HG03520 (cell line): Measurements from ENCODE around the gene KMT2E.

ENCODE experiments used
- ATAC-seq: cut with Tn5 transposase; IDR thresholded peaks from one replicate; pipeline ENCODE4 v1.9.1; 2021; ENCODE audit warnings: mild to moderate bottlenecking, moderate library complexity; ENCODE audit not compliant: unreplicated experiment

Gene KMT2E

DNA sequence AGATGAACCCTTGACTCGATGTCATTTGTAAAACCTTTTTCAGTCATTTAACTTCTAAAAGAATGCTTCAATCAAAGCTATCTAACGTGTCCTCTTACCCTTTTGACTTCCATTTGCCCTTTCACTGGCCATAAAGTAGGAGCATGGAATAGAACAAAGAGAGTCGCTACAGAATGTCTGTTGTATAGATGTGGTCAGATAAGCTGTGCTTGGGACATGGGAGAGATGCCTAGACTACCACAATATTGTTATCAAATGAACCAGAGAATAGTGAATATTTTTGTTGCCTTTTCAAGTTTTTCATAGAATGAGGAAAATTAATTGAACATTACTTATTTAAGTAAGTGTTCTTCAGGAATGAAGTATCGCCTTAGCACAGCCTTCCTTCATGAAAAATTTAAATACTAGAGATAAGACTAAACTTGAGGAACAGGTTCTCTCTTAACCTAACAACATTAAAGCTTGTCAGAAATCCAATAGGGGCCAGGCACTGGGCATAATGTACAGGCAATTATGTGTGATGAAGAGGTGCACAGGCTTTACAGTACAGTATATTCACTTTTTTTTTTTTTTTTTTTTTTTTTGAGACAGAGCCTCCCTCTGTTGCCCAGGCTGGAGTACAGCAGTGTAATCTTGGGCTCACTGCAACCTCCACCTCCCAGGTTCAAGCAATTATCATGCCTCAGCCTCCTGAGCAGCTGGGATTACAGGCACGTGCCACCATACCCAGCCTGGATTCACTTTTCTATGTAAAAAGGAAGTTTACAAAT is 7.5 kb upstream of the KMT2E start:
- ATAC-seq, result no peak

DNA sequence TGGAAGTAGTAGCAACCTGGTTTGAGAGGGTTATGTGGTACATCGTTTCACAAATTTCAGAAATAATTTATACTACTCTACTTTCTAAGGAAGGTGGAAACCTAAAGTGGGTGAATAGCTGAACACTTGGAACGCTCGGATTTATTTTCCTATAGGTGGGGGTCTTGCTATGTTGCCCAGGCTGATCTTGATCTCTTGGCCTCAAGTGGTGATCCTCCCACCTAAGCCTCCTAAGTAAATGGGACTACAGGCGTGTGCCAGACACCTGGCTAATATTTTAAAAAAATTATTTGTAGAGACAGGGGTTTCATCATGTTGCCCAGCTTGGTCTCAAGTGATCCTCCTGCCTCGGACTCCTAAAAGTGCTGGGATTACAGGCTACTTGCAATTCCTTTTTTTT is 6.7 kb upstream of the KMT2E start:
- ATAC-seq, result no peak

DNA sequence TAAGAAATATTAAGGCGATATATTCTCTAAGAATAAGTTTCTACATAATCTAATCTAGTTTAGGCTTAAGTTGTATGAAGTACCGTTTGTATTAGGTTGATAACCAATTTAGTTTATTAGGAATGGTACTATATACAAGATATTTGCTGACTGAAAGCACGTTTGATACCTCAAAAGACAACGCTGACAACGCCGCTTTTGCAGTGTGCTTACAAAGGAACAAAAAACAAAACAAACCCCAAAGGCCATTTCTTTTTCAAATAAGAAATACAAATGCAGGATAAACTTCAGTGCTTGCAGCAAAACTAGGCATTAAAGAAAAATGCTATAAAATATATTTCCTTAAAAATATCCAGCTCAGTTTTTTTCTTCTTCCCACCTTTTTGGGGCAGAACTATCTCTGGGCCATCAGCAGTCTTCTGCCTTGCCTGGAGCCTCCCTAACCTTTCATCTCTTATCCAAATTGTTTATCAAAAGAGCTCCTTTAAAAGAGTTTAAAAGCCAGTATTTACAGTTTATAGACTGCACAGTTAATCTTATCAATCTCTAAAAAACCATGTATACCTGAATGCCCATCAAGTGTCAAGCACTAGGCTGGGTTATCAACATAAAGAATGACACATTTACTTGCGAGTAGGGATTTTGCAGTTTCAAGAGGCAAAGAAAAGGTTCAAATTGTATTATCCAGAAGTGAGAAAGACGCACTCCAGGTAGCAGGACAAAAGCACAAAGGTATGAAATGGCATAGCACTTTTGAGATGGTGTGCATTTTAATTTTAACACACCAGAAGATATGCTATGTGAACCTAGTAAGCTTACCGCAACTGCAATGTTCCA is 4.1 kb upstream of the KMT2E start:
- ATAC-seq, result no peak

DNA sequence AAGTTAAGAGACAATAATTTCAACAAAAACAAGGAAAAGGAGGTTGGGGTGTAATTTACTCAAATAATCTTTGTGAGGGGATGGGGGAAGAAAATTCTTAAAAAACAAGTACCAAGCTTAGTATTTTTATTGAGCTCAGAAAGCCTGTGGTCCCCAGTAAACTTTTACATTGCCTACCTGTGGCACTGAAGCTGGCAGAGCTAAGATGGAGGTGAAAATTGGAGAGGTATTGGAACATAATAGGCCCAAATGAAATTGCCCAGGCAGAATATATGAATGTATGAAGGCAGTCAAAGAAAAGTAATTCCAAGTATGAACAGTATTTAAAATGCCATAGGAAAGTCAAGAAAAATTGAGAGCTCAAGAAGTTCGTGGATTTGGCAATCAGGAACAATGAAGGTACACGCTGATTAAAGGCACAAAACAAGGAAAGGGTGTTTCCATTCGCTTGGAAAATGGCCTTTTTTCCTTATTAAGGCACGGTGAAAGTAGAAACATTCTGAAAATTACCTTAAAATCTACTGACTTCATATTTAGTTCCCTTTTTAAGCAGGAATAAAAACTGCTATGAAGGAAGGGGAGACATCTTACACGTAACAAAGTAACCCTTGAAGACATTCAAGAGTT is 3.4 kb upstream of the KMT2E start:
- no peak for ATAC-seq

DNA sequence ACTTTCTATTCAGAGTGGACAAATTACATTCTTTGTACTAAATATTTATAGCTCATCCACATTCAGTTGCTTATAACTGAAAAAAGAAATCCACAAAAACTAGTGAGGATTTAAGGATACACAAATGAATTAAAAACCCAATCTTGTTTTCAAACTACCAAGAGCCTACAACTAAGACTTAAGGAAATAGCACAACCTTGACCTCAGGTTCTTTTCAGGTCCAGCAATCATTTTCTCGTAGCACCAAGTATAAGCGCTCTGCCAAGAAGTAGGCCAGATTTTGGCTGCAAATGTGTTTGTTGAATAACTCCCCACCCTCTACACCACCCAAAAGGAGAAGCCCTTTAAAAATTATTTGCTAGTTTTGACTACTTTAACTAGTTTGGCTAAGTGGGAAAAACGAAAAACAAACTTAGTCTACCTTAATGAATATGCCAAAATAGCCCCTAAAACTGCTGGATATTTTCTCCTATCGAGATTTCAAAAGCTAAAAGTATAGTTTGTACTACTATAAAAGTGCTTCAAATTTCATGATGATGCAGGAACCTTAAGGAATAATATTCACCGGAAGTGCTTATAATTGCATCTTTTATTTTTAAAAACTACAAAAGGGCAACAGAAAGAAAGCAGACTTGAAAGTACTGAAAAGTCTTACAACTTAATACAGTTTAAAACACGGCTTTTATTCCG is 2.7 kb upstream of the KMT2E start:
- ATAC-seq, result no peak

DNA sequence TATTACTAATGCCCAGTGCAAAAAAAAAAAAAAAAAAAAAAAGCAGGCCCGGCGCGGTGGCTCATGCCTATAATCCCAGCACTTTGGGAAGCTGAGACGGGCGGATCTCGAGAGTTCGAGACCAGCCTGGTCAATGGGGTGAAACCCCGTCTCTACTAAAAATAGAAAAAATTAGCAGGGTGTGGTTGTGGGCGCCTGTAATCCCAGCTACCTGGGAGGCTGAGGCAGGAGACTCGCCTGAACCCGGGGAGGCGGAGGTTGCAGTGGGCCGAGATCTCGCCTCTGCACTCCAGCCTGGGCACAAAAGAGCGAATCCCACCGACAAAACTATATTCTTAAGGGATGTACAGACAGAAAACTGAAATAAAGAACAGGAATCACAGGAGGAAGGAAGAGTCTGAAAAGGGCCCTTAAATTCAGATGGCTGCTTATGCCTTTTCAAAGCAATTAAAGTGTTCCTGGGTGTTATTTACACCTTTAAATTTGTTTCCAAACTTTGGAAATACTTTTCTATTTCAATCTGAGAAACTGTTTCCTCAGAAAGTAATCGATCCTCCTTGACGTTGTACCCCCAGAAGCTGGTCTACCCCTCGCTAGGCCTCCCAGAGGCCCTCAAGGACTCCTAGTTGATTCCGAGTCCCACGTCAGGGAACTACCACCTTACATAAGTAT is 2.0 kb upstream of the KMT2E start:
- ATAC-seq, result no peak

DNA sequence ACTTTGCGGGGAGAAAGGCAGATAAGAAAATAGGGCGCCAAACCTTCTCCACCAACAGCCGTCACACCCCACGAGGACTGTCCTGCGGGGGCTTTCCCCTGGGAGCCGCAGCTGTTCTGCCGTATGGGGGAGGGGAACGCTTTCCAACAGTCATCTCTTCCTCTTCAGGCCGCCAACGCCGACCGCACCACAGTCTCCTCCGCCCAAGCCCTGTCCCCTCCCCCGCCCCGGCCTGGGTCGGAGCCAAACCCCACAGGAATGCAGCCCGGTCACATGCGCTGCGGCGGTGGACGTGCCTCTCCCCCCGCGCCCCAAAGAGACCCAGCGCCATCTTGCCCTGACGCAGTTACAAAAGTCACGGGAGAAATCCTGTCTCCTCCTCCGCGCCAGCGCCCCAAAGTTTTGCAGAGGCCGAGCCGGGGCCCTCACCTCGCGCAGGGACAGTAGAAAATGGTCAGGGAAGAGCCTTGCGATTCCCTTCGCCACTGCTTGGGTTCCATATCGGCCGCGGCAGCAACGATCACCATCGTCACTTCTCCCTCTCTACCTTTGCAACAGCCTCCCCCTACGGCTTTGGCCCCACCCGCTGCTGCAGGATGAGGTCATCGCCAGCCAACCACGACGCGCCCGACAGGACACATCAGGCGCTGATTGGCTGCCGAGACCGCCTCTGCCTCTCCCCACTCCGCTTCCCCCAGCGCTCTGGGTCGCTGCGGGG is 1.3 kb upstream of the KMT2E start:
- ATAC-seq, result peak; percentile 63

DNA sequence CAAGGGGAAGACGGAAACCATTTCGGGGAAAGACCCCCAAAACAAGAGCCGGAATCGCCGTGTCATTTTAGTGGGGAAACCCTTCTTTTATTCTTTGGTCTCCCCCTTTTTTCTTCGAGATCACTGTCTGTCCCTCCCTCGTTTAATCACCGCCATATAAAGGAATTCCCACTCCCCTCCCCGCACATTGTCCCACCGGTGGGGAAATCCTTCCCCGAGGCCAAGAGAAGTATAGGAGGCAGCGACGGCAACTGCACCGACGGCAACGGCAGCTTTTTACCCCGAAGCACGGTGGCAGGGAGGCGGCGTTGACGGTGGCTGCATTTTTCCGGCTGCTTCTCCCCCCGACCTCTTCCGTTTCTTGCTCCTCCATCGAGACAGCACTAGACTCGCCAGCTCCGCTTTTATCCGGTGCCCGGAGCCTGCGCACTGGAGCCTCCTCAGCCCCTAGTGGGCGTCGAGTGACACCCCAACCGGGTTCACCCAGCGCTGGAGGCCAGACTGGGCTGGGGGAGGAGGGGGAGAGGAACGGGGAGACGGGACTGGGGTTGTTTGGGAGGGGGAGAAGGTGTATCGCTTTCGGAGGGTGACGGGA is 687 bp upstream of the KMT2E start:
- ATAC-seq, result peak; percentile 28

DNA sequence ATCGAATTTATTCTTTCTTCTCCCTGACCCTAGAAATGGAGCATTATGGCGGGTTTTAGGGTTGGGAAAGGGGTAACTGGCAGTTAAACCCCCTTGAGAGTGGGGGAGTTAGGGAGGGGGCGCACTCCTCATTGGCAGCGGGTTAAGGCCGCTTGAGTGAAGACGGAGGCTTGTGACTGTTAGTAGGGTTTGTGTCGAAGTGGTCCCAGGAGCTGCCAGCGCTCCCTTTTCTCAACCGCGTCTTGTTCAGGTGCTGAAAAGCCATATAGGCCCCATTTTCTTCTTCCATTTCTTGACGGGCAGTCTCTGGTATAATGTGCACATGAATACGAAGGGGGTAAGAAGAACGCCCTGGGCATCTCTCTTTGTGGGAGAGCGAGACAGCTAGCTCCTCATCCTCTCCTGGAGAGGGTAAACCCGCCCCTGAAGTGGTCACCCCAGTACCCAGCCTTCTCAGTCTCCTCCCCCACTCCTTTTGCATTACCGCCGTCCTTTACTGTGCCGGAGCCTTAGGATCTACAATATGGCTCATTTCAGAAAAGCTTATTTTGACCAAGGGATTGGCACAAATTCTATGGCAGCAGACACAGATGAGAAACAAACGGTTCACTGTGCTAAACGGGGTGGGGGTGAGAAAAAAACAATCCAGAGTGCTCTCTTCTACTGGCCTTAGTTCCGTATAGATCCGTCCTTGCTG is 836 bp downstream of the KMT2E start:
- ATAC-seq, result no peak

DNA sequence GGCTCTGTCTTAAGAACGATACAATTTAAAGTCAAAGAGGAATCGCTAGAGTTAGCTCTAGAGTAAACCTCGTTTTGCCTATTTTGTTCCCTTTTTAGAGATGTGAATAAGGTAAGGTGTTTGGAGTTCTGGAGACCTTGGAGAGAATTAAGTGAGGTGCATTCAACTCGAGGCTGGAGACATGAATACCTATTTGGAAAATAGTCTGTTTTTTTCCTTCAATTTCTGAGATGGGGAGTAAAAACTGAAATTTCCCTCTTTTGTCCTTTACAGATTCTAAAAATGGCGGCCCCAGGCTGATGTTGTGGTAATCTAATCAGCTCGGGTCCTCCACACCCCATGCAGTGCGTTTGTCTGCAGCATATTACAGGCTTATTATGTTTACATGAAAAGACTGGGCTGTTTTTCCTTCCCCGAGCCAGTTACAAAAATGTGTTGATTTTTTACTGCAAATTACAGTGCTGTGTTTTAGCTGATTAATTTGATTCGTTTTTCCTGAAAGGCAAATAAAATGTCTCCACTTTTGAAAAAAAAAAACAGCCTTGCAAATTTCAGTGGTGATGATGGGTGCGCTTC is 1.5 kb downstream of the KMT2E start:
- ATAC-seq, result no peak

DNA sequence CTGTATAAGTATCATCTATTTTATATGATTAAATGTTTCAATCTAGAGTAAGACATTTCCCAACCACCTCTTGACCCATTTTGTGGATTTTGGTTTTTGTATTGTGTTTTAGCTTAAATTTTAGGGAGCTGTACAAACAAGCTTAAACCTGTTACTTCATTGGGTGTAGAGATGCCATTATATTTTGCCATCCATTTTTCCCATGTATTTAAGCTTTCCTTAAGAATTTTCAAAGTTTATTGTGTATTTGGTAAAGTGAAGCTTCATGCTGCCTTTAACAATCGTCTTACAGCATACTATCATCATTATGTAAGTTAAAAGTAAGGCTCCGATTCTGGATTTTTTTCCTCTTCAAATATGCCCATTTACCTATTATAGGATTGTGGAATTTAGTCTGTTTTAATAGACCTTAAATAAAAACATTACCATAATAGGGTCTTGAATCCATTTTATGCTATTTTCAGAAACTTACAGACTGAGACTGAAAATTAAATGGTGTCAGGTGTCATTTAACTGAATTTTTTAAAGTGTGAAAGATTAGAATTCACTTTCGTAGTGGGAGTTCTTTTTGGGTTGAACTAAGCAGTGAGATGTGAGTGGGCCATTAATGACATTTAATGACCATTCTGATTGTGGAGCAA is 2.2 kb downstream of the KMT2E start:
- ATAC-seq, result no peak

DNA sequence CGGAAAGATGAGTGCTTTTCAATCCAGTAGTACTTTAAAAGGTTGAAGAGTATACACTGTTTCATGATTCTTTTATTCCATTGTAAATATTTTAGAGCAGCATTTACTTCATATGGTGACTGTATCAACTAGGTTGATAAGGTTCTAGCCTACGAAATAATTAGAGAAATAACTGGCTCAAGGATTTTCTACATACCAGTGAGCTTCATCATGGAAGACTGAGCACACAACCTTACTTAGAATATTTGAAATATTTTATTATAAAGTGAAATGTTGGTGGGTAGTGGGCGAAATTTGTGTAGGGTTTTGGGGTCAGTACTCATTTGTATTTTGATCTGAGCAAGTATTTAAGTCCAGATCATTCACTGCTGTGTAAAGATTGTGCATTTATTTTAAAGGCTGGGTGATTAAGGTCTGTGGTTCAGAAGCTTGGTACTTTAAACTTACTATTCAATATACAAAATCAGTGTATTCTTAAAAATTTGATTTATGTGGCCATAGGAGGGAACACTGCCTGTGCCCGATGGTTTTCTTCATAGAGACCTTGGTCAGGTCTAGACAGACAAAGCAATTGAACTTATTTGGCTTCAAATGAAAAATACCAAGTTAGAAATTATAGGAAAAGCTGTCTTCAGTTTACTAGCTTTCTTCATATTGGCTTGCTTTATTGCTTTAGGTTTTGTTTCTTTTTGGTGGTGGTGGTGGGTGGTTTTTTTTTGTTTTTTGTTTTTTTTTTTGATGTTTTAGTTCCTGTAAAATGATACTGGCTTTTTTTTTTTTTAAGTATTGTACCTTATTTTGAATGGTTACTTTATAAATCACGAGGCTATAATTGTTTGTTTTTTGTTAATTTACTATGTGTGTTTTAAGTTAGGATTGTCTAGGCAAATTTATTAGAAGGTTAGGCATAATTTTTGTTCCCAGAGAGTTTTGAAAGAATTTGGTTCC is 3.0 kb downstream of the KMT2E start:
- ATAC-seq, result no peak

DNA sequence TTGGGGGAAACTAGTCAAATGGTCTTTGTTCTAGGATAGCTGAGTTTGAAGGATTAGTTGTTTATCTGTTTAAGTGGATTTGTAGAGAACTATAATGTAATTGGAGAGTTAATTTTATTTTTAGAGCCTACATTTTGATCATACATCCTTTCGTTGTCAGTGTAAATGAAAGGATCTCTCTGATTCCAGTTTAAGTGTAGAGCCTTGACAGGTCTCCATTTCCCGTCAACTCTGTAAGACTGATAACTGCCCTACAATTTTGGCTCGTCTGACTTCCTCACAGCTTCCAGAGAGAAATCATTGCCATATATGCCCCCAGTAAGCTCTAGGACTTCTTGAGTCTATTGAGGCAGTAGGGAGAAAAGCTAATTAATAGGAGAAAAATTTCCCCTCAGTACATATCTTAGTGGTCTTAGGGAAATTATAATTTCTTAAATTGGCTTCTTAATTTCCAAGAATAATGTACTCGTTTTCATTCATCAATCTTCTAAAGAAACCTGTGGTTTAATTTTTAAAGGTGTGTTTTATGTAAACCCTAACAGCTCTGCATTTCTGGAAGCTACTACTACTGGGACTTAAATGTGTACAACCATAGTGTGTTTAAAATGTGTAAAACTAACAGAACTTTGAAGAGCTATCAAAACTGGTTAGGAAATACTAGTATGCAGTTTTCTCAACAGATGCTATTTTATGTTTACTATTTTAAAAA is 3.8 kb downstream of the KMT2E start:
- no peak for ATAC-seq

DNA sequence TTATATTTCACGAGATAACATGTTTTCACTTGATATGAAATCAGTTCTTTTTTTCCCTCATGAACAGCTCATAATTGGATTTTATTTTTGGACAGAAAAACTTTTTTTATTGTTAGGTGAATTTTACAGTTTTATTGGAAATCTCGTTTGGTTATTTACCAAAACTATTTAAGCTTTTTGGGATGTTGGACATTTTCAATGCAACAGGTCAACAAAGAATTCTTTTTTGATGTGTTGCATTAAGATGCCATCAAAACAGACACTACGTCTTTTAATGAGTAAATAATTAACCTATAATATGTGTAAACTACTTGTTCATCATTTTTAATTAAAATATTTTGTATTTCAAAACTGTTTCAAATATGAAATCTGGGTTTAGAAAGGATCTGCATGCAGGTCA is 5.3 kb downstream of the KMT2E start:
- ATAC-seq, result no peak

DNA sequence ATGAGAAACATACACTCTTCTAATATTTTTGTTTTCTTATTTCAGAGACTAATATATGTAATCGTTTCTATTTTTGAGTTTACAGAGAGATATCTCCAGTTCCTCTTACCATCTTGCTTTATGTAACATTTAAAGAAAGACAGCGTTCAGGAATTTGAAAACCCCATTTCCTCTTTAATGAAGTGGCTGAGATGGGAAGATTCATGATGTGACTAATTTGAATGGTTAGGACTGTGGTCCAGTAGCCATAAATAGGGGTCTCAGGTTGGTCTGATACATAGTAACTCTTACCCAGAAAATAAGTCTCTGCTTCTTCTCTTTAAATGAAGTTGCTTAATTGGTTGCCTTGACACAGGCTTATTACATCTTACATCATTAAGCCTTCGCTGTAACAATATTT is 6.9 kb downstream of the KMT2E start:
- ATAC-seq, result no peak

DNA sequence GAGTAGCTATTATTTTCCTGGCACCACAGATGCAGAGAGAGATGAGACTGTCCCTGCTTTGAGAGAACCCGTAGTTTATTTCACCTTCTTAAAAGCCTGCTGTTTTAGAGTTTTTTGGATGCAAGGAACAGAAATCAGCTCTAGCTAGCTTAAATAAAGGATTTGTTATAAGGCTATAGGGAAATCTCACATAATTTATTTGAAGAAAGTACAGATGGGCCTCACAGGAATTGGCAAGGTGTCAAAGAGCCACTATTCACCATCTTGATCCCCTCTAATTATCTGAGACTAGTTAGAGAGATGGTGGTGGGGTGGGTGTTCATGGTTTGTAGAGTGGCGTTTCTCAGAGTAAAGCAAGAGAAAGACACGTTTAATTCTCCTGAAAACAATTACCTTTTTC is 7.3 kb downstream of the KMT2E start:
- ATAC-seq, result no peak

DNA sequence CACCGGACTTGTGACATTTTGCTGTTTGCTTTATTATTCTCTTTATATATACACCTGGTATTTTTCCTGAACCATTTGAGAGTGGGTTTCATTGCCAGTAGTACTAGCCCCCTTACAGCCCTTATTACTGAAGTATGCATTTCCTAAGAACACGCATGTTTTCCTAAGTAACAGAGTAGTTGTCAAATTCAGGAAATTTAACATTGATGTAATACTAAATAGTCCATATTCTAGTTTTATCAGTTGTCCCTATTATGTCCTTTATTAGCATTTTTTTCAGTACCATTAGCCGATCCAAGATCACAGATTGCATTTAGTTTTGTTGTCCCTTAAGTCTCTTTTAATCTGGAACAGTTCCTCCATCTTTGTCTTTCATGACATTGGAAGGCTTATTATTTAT is 8.0 kb downstream of the KMT2E start:
- no peak for ATAC-seq
